K562 (cell line): ENCODE data around the gene TTLL8. TPM values are rescaled to one million over a fixed set of nuclear protein-coding genes. Genes with fewer than 3 reads are reported as not detected.

Source experiments
- ATAC-seq: fragments of 200-7000 bp; cut with Tn5 transposase; 3 replicates; pipeline ENCODE4 v1.9.1; 2020; ENCODE audit warnings: moderate library complexity
- BruUV-seq: library from RNA; stranded (reverse); fragments of 400-500 nt; replicated peaks from 2 replicates; lab custom pipeline; 2021; lab: Mats Ljungman, UMichigan
- CTCF ChIA-PET: fragments of 300-600 bp; formaldehyde crosslinking; extraction: SDS; loops from one replicate; lab custom pipeline; 2021; ENCODE audit warnings: low intra/inter-chr PET ratio; lab: Yijun Ruan, JAX
- POLR2A ChIA-PET: fragments of 300-600, 350-650 bp; sonication (Branson Sonifier 250); formaldehyde crosslinking; extraction: SDS; loops from one replicate; lab custom pipeline; 2021; ENCODE audit warnings: antibody characterized with exemption, inconsistent platforms; lab: Yijun Ruan, JAX
- DNase-seq, 4 experiments: peaks; one replicate each; pipeline versions ENCODE4 v3.0.0 to v3.0.0-alpha.2; 2011 to 2018; ENCODE audit warnings: low spot score in 3 of 4, mixed read lengths in 3 of 4; ENCODE audit errors: extremely low read depth in 1 of 4
- FAIRE-seq: peaks from 2 replicates; lab custom pipeline; 2011; peaks lifted over from hg19 to GRCh38; lab: Jason Lieb, UNC
- H2AFZ ChIP-seq: 2 replicates; pipeline ENCODE4 v1.6.0; 2011; ENCODE audit warnings: low read depth, low read length, control low read depth, inconsistent platforms
- H3K27ac ChIP-seq: fragments of 200-600 bp; 3 replicates; pipeline ENCODE4 v1.8.0; 2011; ENCODE audit warnings: low read depth, mild to moderate bottlenecking, control low read depth, inconsistent platforms, low read length, moderate library complexity, mixed read lengths; ENCODE audit errors: extremely low read depth
- H3K27me3 ChIP-seq, 2 experiments: fragments of 300-600 bp in 1 of 2; 2 replicates in 1 of 2; 3 replicates in 1 of 2; pipeline versions ENCODE4 v1.6.0 to v1.8.0; 2011; ENCODE audit warnings: inconsistent platforms in 2 of 2, low read length in 2 of 2, mild to moderate bottlenecking in 1 of 2, mixed read lengths in 1 of 2, moderate library complexity in 1 of 2; ENCODE audit not compliant: control insufficient read depth in 2 of 2, insufficient read depth in 2 of 2
- H3K36me3 ChIP-seq: fragments of 300-600 bp; 3 replicates; pipeline ENCODE4 v1.8.0; 2011; ENCODE audit warnings: mild to moderate bottlenecking, low read length, inconsistent platforms; ENCODE audit not compliant: control insufficient read depth, insufficient read depth
- H3K4me1 ChIP-seq, 2 experiments: fragments of 200-600 bp in 1 of 2; replicated peaks in 1 of 2; 2 replicates in 1 of 2; 3 replicates in 1 of 2; pipeline versions ENCODE4 v1.5.1 to v1.8.0; 2011; ENCODE audit warnings: inconsistent platforms in 2 of 2, low read length in 2 of 2, mild to moderate bottlenecking in 1 of 2, mixed read lengths in 1 of 2, moderate library complexity in 1 of 2; ENCODE audit not compliant: control insufficient read depth in 2 of 2, insufficient read depth in 2 of 2
- H3K4me2 ChIP-seq: 2 replicates; pipeline ENCODE4 v1.6.1; 2011; ENCODE audit warnings: low read length, control low read depth, inconsistent platforms, mixed read lengths; ENCODE audit not compliant: insufficient read depth
- H3K4me3 ChIP-seq: fragments of 200-600 bp; sonication (generic), shearing (Covaris generic); 2 replicates; pipeline ENCODE4 v1.5.1; 2016; ENCODE audit warnings: control low read depth, inconsistent platforms
- H3K79me2 ChIP-seq: fragments of 200-600 bp; 3 replicates; pipeline ENCODE4 v1.8.0; 2011; ENCODE audit warnings: low read length, inconsistent platforms; ENCODE audit not compliant: control insufficient read depth, insufficient read depth
- H3K9ac ChIP-seq, 2 experiments: 2 replicates each; pipeline versions ENCODE4 v1.6.0 to v1.6.1; 2011; ENCODE audit warnings: low read depth in 2 of 2, low read length in 2 of 2, control low read depth in 1 of 2, inconsistent platforms in 1 of 2, mild to moderate bottlenecking in 1 of 2, mixed read lengths in 1 of 2; ENCODE audit not compliant: insufficient read depth in 1 of 2
- H3K9me1 ChIP-seq: one replicate; pipeline ENCODE4 v1.6.0; 2011; ENCODE audit warnings: inconsistent platforms, mild to moderate bottlenecking, low read length, moderate library complexity; ENCODE audit not compliant: control insufficient read depth, insufficient read depth
- H3K9me3 ChIP-seq: replicated peaks from 2 replicates; pipeline ENCODE4 v1.5.1; 2011; ENCODE audit warnings: low read depth, low read length, inconsistent platforms; ENCODE audit not compliant: control insufficient read depth, insufficient read depth
- H4K20me1 ChIP-seq: replicated peaks from 2 replicates; pipeline ENCODE4 v1.6.1; 2011; ENCODE audit warnings: low read length, inconsistent platforms, mixed read lengths; ENCODE audit not compliant: control insufficient read depth, insufficient read depth
- JUN ChIP-seq, 2 experiments: sonication (generic) in 1 of 2; formaldehyde crosslinking in 1 of 2; IDR thresholded peaks; 2 replicates each; pipeline versions ENCODE4 v1.6.1 to v1.8.0; 2012 to 2022; ENCODE audit warnings: borderline replicate concordance in 2 of 2, mild to moderate bottlenecking in 2 of 2, improper control_type of control experiment in 1 of 2, low read depth in 1 of 2, low read length in 1 of 2, missing genetic modification reagents in 1 of 2
- MEF2A ChIP-seq: IDR thresholded peaks from 2 replicates; pipeline ENCODE4 v1.6.1; 2011; ENCODE audit warnings: low read depth, mild to moderate bottlenecking, low read length, moderate library complexity; ENCODE audit not compliant: control insufficient read depth
- NR3C1 ChIP-seq: sonication (generic); formaldehyde crosslinking; IDR thresholded peaks from 2 replicates; pipeline ENCODE4 v1.8.1; 2022; ENCODE audit warnings: missing genetic modification reagents
- SMAD4 ChIP-seq: fragments of 250-450 bp; sonication (Bioruptor Pico); conservative IDR thresholded peaks from 2 replicates; pipeline ENCODE4 v1.8.0; 2021; ENCODE audit warnings: inconsistent platforms, mild to moderate bottlenecking, moderate library complexity
- TEAD4 ChIP-seq, 2 experiments: sonication (generic) in 1 of 2; formaldehyde crosslinking in 1 of 2; IDR thresholded peaks; 2 replicates each; pipeline versions ENCODE4 v1.6.1 to v1.8.0; 2012 to 2022; ENCODE audit warnings: borderline replicate concordance in 1 of 2, inconsistent platforms in 1 of 2, low read length in 1 of 2, mild to moderate bottlenecking in 1 of 2, missing genetic modification reagents in 1 of 2
- ZNF76 ChIP-seq: fragments of 250-450 bp; sonication (Bioruptor Pico); IDR thresholded peaks from 2 replicates; pipeline ENCODE4 v1.4.0; 2020; ENCODE audit warnings: mild to moderate bottlenecking, moderate library complexity, borderline replicate concordance
- WGBS: fragments of 100-300 bp; shearing (Covaris generic); methylation state at CpG from one replicate; pipeline ENCODE4 v1.1.6; 2016; ENCODE audit warnings: low coverage, mixed read lengths; ENCODE audit not compliant: insufficient coverage; ENCODE audit errors: missing lambda C conversion rate; 5-methylcytosine and 5-hydroxymethylcytosine counted together
- in situ Hi-C: fragments of 300-500 bp; cut with MboI; formaldehyde crosslinking; loops from 4 replicates; pipeline ENCODE4 v1.15.0; 2018; ENCODE audit warnings: inconsistent platforms, mixed read lengths
- intact Hi-C: fragments of 100-400 bp; cut with micrococcal nuclease; formaldehyde crosslinking; loops from 2 replicates; pipeline ENCODE4 v1.14.2; 2022
- polyA plus RNA-seq, 8 experiments: library from polyadenylated mRNA; depleted of rRNA in 4 of 8; stranded (reverse) in 5 of 8; unstranded in 3 of 8; fragments of >200 nt; fragmentation: Nextera tagmentation in 2 of 8; fragmentation: Illumina TruSeq in 1 of 8; extraction: Ambion mirVana in 2 of 8; extraction: Trizol in 1 of 8; gene quantifications; 2 replicates each; pipeline versions ENCODE4 v1.2.1 to v1.2.3, GENCODE V29; 2011 to 2014; ENCODE audit warnings: inconsistent platforms in 1 of 8, missing spikeins in 1 of 8
- total RNA-seq, 7 experiments: library from RNA; depleted of rRNA in 6 of 7; stranded (reverse); fragments of >200 nt in 6 of 7; fragmentation: Illumina TruSeq in 2 of 7; extraction: Trizol in 2 of 7; gene quantifications; 2 replicates each; pipeline versions ENCODE4 v1.2.1 to v1.2.3, GENCODE V29; 2011 to 2021; ENCODE audit warnings: low replicate concordance in 1 of 7
- TF ChIP-seq, protein P1 (sequence below): fragments of 200-600 bp; sonication (generic); IDR thresholded peaks from one replicate; pipeline ENCODE4 v1.6.1; 2012; ENCODE audit warnings: mild to moderate bottlenecking, low read depth, low read length, inconsistent platforms

Gene TTLL8
- total and polyA plus RNA-seq, 9 of the 15 experiments (the other 6 are each of a cell fraction or from before 2014, with no cell fraction given) = not detected

DNA sequence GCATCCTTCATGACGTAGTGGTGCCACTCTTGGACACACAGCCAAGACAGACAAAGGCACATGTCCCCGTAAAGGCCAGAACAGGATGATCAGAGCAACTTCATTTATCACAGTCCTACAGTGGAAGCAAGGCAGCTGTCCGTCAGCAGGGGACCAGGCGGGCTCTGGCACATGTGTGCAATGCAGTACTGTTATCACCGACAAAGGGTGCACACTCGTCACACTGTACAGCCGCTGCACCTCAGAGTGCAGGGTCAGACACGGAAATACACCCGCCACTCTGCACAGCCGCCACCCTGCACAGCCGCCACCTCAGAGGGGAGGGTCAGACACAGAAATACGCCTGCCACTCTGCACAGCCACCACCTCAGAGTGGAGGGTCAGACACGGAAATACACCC lies 32.1 kb downstream of the TTLL8 start:
- POLR2A ChIA-PET = no interaction called here
- Histone ChIP-seq H3K36me3 (no peaks in the 10 kb centered on the region), H2AFZ (no peak overlapping the region), H3K4me2 (no peak overlapping the region), H3K27ac (no peak overlapping the region), H3K79me2 (no peaks in the 10 kb centered on the region), H3K9ac (no peak overlapping the region), H3K9me1 (no peaks in the 10 kb centered on the region), H4K20me1 (no peaks in the 10 kb centered on the region), H3K27me3 (peaks cover 4 to 38% of the 10 kb centered on the region in 2 experiments; a peak in 4 of 5 replicates)
- in situ Hi-C loops (no loop called here), intact Hi-C loops (no loop called here)
- no TSS peak for BruUV-seq
- DNase-seq (no peak), FAIRE-seq (no peak), ATAC-seq (no peak)
- CTCF ChIA-PET = interaction anchor here (0.6 kb wide), 1 partner anchor 96 kb away, joined by 3 read pairs; no protein-coding TSS in a partner anchor
- no peak for TF ChIP-seq JUN (IDR thresholded peaks at IDR 0.05; ENCODE audit: borderline replicate concordance, low read depth, low read length)
- no peak for TF ChIP-seq JUN (CRISPR knock-in tag; IDR thresholded peaks at IDR 0.05; ENCODE audit: borderline replicate concordance)
- TF ChIP-seq MEF2A = no peak
- TF ChIP-seq NR3C1 (CRISPR knock-in tag) = no peak
- TF ChIP-seq, protein P1, sequence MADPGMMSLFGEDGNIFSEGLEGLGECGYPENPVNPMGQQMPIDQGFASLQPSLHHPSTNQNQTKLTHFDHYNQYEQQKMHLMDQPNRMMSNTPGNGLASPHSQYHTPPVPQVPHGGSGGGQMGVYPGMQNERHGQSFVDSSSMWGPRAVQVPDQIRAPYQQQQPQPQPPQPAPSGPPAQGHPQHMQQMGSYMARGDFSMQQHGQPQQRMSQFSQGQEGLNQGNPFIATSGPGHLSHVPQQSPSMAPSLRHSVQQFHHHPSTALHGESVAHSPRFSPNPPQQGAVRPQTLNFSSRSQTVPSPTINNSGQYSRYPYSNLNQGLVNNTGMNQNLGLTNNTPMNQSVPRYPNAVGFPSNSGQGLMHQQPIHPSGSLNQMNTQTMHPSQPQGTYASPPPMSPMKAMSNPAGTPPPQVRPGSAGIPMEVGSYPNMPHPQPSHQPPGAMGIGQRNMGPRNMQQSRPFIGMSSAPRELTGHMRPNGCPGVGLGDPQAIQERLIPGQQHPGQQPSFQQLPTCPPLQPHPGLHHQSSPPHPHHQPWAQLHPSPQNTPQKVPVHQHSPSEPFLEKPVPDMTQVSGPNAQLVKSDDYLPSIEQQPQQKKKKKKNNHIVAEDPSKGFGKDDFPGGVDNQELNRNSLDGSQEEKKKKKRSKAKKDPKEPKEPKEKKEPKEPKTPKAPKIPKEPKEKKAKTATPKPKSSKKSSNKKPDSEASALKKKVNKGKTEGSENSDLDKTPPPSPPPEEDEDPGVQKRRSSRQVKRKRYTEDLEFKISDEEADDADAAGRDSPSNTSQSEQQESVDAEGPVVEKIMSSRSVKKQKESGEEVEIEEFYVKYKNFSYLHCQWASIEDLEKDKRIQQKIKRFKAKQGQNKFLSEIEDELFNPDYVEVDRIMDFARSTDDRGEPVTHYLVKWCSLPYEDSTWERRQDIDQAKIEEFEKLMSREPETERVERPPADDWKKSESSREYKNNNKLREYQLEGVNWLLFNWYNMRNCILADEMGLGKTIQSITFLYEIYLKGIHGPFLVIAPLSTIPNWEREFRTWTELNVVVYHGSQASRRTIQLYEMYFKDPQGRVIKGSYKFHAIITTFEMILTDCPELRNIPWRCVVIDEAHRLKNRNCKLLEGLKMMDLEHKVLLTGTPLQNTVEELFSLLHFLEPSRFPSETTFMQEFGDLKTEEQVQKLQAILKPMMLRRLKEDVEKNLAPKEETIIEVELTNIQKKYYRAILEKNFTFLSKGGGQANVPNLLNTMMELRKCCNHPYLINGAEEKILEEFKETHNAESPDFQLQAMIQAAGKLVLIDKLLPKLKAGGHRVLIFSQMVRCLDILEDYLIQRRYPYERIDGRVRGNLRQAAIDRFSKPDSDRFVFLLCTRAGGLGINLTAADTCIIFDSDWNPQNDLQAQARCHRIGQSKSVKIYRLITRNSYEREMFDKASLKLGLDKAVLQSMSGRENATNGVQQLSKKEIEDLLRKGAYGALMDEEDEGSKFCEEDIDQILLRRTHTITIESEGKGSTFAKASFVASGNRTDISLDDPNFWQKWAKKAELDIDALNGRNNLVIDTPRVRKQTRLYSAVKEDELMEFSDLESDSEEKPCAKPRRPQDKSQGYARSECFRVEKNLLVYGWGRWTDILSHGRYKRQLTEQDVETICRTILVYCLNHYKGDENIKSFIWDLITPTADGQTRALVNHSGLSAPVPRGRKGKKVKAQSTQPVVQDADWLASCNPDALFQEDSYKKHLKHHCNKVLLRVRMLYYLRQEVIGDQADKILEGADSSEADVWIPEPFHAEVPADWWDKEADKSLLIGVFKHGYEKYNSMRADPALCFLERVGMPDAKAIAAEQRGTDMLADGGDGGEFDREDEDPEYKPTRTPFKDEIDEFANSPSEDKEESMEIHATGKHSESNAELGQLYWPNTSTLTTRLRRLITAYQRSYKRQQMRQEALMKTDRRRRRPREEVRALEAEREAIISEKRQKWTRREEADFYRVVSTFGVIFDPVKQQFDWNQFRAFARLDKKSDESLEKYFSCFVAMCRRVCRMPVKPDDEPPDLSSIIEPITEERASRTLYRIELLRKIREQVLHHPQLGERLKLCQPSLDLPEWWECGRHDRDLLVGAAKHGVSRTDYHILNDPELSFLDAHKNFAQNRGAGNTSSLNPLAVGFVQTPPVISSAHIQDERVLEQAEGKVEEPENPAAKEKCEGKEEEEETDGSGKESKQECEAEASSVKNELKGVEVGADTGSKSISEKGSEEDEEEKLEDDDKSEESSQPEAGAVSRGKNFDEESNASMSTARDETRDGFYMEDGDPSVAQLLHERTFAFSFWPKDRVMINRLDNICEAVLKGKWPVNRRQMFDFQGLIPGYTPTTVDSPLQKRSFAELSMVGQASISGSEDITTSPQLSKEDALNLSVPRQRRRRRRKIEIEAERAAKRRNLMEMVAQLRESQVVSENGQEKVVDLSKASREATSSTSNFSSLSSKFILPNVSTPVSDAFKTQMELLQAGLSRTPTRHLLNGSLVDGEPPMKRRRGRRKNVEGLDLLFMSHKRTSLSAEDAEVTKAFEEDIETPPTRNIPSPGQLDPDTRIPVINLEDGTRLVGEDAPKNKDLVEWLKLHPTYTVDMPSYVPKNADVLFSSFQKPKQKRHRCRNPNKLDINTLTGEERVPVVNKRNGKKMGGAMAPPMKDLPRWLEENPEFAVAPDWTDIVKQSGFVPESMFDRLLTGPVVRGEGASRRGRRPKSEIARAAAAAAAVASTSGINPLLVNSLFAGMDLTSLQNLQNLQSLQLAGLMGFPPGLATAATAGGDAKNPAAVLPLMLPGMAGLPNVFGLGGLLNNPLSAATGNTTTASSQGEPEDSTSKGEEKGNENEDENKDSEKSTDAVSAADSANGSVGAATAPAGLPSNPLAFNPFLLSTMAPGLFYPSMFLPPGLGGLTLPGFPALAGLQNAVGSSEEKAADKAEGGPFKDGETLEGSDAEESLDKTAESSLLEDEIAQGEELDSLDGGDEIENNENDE = no peak
- TF ChIP-seq ZNF76 (CRISPR knock-in tag) = no peak
- no peak for TF ChIP-seq SMAD4 (CRISPR knock-in tag)
- TF ChIP-seq TEAD4 (IDR thresholded peaks at IDR 0.05; ENCODE audit: low read length) = no peak
- TF ChIP-seq TEAD4 (CRISPR knock-in tag; IDR thresholded peaks at IDR 0.05; ENCODE audit: borderline replicate concordance) = no peak
- TF ChIP-seq, all 486 proteins: peak for 0
- Histone ChIP-seq H3K4me1 (peaks cover 0 to 21% of the 10 kb centered on the region in 2 experiments; a peak in 2 of 5 replicates), H3K4me3 (no peak overlapping the region), H3K9me3 (no peaks in the 10 kb centered on the region)
- WGBS = 7% methylated on average over 12 of the region's 13 CpGs
